Stimulated activated CD8-positive, alpha-beta memory T cell treated with anti-CD3 and anti-CD28 coated beads, Interleukin-4, amount 100 ng/mL, for 24 hours (primary cell): Measurements from ENCODE around the gene UBTF.

Source experiments
- DNase-seq: peaks from one replicate; pipeline ENCODE4 v3.0.0-alpha.2; 2020; ENCODE audit warnings: low read depth

The UBTF gene

DNA sequence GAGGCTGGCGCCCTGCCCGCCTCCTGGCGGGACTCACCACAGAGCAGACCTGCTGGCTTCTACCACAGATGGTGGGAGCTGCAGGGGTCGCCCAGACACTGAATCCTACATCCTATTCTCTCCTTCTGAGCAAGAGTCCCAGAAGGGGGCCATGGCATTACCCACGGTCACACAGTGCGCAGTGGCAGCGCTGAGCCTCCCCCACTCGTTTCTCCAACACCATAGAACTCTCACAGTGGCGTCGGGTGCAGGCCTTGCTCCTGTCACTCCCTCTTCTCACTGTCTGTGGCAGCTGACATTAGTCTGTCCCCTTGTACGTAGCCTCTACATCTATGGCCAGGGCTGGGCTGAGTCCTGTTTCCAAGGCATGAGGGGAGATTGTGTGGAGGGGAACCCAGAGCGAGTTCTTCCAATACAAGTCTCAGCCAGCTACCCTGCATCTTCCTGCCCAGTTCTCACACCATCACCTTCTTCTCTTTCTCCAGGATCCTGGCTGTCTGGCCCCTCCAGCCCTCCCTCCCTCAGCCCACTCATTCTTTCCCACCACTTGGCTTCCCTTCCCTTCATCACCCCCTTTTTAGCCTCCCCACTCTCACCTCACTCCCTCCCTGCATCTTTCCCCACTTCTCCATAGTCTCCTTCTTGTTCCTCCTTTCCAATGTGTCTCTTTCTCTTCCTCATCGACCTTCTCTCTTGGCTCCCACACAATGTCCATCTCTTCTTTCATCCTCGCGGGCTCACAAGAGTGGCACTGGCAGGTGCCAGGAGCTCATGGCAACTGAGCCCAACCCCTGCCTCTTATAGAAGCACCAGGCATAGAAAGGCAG, 5.9 kb downstream of the UBTF start:
- no peak for DNase-seq

DNA sequence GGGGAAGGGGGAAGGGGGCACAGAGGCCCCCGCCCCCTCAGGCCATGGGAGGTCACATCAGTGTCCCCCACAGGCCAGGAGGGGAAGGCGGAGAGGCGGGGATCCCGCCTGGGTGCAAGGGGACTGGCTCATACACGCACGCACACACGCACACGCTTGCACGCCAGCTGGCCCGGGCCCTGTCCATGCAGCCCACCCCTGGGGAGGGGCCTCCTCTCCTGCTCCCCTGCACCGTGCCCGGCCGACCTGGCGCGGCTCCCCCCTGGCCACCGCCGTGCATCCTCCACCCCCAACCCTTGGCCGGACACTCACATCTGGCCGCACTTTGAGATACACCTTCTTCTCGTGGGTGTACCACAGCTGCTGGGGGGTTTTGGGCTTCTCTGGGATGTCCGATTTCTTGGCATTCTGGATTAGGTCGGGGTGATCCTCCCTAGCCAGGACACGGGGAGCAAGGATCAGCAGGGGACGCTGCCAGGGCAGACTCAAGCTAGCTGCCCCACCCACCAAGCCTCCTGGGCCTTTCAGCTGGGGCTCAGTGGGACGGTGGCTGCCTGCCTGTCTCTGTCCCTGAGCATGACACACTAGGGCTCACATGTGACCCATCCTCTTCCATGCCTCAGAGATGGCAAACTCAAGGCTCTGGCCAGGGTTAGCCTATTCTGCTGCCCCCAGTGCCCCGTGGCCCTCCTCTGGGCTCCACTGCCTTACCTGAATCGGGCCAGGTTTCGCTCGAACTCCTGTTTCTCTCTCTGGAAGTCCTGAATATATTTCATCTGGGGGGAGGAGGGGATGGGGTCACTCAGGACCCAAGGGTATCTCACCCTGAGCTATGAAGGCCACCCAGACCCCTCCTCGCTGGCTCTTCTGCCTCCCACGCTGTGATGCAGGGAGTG, 6.7 kb downstream of the UBTF start:
- no peak for DNase-seq

DNA sequence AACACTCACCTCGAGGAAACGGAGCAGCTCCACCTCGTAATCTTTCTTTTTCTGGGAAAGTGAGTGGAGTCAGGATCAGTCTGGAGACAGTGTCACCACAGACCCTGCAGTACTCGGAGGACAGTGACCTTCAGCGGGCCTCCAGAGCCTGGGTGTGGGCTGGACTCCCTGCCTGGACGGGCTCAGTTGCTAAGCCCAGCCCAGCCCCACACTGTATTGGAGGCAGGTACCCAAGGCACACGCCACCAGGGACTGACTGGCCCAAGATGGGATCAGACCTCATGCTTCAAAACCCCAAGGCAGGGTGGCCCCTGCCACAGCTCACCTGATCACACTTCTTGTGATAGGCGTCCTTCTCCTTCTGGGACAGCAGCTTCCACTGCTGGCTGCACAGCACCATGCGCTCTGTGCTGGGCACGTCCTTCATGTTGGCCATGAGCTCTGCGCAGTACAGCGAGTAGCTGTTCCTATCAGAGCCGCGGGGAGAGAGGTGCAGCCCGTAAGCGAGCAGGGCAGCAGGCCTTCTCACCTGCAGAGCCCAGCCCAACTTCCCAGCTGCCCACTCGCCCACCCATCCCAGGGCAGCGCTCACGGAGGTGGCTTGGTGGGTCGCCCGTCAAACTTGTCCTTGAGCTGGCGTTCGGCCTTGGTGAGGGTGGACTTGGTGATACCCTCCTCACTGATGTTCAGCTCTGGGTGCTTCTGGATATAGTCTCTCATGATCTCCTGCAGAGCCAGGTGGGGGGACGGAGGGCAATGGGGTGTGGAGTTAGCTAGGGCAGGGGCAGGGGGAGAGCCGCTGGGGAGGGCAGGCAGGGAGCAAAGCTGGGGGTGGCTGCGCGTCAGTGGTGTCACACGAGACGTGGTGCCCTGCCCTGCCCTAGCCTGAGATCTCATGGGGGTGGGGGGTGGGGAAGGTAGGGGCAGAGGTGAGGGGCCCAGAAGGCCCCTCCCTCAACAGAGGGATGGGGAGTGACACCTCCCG, 7.9 kb downstream of the UBTF start:
- DNase-seq: no peak

DNA sequence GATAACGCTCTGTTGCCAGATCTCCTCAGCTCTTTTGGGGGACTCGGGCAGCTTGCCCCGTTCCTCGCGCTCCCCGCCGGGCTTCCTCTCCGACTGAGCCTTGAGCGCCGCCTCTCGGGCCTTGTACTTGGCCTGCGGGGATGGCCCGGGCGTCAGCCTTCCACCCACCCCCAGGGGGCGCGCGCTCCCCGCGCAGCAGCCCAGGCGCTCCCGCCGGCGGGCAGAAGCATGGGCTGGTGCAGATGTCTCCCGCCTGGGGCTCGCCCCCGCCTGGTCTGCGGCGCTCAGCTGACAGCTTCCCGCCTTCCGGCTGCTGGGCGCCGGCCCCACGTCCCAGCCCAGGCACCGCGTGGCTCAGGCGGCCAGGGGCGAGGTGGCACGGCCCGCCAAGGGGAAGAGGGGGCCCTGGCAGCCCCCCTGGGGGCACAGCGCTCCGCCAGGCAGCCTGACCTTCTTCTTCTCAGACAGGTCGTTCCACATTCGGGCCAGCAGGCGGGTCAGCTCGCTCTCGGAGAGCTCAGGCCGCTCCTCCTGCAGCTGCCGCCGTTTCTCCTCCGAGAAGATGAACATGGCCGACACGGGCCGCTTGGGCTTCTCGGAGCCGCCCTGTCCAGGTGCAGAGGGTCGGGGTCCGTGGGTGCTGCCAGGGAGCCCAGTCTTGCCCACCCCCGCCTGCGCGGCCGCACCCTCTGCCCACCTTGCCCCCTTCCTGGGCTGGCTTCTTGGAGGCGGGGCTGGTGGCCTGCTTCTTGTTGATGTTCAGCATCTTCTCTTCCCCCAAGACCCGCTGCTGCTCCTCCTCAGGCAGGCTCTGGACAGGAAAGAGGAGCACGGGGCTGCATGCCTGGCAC, 8.9 kb downstream of the UBTF start:
- peak; percentile 84 for DNase-seq

DNA sequence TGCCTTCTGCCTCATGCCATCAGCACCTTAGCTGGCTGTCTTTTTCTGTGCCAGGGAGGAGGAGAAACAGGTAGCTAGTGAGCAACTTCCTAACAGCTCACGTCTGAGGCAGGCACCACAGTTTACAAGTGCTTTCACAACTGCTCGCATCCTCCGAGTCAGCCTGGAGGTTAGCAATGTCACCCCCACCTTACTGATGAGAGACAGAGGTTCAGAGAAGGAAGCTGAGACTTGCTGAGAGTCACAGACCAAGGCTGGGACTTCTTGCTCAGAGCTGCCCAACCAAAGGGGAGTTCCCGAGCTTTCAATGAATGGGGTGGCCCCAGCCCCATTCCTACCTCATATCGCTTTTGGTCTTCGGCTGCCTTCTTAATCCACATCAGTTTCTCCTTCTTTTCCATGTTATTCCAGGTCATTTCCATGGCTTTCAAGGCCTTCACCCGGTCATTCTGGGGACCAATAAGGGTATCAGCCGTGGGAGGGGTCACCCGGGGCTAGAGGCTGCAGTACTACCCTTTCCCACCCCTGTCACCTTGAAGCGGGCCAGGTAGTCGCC, 9.6 kb downstream of the UBTF start:
- DNase-seq: no peak

DNA sequence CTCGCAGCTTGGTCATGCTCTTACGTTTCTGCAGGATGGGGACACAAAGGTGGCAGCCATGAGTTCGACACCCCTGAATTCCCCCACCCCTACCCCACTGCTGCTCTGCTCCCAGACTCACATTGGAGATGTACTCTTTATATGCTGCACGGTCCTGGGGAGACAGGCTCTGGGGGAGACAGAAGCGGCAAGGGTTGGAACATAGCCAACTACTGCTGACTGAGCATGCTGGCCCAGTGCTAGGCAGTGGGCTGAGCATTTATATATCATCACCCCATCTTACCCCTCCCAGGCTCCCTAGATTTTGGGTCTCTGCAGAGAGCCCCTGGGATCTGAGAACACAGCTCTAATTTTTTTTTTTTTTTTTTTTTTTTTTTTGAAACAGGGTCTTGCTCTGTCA, 11.7 kb downstream of the UBTF start:
- no peak for DNase-seq

DNA sequence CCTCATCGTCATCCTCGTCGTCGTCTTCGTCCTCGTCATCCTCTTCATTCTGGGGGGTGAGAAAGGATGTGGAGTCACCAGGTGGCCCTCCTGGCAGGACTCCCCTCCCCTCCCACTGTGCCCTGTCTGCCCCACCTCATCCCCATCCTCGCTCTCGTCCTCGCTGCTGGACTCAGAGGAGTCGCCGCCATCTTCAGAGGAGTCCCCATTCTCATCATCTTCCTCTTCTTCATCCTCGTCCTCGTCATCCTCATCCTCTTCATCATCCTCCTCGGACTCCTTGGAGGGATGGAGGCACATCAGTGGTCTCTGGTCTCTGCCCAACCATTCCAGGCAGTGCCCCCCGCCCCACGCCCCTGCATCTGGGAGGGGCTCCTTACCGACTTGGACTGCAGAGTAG, 12.2 kb downstream of the UBTF start:
- DNase-seq: no peak

DNA sequence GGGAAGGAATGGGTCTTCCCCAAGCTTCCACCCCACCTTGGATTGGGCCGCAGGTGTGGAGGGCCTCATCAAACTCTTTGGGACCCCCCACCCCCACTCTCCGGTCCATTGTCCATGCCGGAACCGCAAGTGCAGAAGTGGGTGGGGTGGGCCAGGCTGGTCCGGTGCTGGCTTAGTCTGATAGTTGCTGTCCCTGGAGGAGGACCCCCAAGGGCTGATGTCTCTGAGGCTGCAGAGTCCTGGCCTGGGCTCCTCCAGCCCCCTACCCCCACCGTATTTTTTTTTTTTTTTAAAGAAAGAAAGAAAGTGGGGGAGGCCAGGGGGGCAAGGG, 12.7 kb downstream of the UBTF start:
- DNase-seq: no peak

DNA sequence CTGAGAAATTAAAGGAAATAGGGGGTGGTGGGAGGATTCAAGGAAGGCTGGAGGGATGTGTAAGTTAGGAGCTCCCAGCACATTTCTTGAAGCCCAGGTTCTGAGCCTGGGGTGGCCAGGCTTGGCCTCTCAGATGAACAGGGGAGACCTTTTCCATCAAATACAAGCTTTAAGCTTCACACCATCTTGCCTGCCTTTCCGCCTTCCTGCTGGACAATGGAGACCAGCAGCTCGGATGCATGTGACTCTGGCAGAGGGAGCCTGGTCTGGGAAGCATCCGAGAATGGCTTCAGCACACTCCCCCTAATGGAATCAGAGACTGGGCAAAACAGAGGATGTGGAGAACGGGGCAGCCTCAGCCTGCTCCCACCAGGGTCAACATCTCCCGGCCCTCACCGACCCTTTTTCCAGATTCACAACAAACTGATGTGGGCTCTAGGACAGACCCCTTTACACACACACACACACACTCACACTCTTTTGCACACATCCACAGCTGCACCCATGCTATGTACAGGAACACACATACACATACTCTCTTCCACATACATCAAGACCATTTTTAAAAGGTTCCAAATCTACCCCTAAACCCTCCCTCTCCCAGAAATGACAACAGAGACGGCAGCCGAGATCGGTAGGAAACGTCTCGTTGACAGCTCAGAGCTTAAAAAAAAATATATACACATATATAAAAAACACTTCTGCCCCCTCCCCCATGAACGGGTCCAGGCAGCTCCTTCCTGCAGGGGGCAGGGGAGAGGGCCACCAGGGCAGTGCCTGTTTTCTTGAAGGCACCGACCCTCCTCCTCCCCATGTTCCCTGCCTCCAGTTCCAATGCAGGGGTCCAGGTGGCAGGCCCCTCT, 13.3 kb downstream of the UBTF start:
- DNase-seq: no peak

DNA sequence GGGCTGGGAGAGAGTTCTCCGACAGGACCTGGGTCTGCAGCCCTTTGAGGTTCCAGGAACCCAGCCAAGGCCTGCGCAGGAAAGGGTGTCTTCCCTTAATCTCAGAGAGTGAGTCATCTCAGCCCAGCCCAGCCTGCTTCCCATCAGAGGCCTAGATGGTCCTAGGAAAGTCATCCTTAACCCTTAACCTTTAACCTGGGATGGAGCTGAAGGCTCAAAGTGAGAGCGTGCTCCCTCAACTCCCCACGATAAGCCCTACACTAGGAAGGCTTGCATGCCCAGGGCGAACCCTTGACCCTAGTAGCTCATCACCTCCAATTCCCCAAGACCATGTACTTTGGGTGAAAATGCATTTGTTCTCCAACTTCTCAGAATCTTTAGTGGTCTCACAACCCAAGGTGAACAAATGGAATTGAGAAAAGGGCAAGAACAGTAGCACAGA, 15.0 kb downstream of the UBTF start:
- DNase-seq: no peak

DNA sequence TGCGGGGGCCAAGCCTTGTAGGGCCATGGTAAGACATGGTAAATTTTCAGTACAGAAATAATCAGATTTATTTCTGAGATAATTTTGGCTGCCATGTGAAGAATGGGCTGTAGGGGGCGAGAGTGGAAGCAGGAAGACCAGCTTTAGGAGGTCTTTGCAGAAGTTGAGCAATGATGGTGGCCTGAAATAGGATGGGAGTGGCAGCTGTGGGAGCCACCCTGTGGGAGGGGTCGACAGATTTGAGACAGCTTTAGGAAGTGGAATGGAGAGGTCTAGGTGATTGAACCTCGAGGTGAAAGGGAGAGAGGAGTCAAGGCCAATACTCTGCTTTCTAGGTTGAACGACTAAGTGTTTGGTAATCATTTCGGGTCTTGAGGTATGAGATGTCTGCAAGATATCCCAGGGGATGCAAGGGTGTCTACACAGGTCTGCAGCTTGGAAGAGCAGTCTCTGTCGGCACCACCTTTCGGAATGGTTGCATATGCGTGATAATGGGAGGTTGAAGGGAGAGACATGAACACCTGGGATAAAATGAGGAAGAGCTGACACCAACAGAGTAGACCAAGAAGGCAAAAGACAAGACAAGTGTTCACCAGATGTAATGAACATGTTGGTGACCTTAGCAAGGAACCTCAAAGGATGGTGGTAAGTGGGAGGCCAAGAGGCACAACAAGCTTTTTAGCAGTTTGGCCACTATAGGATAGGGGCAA, 15.6 kb downstream of the UBTF start:
- DNase-seq: peak; percentile 39

DNA sequence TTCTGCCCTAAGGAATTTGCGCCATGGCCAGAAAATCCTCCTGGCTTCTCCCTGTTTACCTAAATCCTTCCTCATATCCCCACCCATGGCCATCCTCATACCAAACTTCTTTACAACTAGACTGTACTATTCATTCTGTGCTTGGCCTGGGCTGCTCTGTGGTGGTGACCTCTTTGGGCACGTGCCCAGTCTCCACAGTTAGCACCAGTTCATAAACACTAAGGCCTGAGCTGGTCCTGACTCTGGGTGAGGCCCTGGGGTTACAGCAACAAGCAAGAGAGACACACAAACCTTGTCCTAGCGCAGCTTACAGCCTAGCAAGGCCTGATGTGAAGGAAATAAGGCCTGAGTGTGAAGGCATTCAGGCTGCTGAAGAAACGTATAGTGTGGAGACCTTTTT, 16.7 kb downstream of the UBTF start:
- no peak for DNase-seq

DNA sequence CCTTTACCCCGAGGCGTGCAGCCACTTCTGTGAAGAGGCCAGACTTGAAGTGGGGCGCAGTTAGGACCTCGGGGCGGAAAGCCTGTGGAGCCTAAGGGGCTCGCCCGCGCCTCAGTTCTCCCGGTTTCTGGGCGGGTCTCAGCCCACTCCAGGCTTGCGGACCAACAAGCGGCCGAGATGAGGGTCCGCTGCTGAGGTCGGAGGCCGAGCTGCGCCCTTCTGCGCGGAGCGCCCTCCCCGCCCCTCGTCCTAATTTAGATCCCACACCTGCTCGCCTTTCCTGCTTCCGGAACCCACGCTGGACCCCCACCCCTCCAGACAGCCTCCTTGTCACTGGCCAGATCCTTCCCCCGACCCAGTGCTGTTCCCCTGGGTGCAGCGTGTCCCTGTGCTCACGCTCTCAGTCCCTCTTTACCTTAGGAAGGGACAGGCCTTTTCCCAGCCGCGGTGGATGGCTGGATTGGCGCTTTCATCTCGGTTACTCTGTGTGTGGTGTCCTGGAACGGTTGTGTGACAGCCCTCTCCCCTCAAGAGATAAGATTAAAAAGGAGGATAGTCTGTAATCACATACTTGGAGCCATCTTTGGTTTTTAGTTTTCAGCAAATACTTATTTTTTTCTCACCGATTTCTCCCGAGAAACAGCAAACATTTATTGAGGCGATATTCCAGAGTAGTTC, 18.9 kb downstream of the UBTF start:
- no peak for DNase-seq

DNA sequence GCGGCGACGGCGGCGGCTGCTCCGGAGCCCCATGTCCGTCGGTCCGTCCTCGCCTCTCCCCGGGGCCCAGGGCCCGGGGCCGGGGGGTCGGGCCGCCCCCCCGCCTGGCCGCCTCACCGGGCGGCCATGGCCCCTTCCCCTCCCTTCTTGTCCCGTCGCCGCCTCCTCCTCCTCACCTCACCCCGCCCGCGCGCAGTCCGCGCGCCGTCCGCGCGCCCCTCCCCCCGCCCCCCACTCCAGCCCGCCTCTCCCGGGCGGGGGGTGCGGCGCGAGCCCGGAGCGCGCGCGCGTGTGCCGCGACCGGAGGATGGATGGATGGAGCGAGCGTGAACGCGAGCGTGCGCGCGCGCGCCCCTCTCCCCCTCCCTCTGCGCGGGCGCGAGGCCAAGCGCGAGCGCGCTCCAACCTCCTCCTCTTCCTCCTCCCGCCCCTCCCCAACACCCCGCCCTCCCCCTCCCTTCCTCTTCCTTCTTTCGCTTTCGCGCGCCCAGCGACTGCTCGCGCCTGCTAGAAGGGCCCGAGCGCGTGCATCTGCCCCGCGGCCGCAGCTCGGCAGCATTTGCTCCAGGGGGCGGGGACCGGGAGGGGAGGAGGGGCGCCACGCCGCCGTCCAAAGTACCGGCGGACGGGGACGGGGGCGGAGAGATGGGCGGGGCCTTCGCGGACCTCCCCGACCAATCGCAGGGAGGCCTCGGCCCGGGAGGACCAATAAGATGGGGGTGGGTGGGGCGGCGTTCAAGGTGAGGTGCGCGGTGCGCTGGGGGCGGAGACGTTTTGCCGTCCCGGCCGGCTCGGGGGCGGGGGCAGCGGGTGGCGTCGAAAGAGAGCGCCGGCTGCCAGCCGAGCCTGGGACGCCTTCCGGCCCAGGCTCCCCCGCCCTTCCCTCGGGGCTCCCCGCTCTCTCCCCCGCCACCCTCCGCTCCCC, 19.7 kb downstream of the UBTF start, which contains the start of gene ATXN7L3:
Gene ATXN7L3, minus strand, starts transcription at position 332 of the 925 bp plus-strand sequence. CDS start 1,814 bp downstream, outside the sequence.
- peak; percentile 100 for DNase-seq

DNA sequence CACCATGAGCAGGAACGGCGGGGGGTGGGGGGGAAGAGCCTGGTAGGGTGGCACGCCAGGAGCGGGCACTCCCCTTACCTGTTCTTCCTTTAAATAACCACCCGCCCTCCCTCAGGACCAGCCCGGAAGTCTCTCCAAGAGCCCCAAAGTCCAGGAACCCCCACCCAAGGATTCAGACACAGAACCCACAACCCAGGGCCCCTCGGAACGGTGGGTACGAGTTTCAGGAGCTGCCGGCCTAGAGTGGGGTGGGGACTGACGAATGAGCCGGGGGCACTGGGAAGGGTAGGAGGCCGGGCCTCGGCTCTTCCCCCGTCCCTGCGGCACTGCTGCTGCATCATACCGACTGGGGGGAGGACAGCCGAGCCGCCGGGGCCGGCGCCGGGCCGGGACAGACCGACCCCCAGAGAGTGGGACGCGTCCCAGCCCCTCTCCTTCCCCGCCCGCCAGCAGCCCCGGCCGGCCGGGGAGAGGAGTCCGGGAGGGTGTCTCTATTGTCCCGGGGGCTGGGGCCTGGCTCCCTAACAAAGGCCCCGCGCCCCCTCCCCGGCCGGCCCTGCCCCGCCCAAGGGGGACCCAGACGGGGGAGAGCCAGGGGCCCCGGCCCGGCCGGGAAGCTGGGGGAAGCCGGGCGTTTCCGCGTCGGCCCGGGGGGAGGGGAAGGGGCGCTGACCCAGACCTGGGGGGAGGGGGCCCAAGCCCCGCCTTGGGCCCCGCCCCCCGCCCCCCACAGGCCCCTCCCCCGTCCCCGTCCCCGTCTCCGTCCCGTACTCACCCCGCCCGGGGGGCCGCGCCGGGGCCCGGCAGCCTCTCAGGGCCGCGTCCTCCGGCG, 20.5 kb downstream of the UBTF start:
- peak; percentile 35 for DNase-seq

DNA sequence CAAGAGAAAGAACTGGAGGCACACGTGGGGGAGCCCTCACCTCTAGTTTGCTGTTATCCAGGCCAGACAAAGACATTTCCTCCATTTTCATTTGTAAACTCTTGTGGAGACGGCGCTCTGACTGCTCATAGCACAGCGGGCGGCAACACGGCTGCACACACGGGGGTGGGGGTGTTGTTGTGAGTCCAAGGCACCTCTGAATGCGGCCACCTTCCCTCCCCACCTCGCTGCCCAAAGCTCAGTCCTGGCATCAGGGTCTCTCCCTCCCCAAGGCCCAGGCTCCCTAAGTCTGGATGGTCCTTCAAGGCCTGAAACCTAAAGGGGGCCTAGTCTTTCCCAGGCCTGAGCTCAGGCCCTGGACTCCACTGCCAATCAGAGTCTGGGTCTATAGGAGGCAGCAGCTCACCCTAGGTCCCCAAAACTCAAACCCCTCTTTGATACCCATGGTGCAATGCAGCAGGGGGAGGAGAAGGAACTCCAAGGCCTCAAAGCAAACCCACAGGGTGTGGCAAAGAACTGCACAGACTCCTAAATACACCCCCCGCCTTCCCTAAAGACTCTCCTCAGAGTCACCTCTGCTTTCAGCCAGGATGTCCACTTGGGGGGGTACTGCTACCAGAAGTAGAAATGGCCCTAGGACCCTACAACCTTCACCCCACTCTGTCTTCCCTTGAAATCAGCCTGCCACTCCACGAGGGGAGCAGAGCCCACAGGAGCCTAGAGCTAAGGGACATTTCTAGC, 21.3 kb downstream of the UBTF start:
- no peak for DNase-seq
